OCI-M1 (cell line): ENCODE results near the gene RRP8.

ENCODE experiments used
- DNase-seq: peaks from one replicate; lab custom pipeline; 2025; lab: John Stamatoyannopoulos, UW

The RRP8 gene

DNA sequence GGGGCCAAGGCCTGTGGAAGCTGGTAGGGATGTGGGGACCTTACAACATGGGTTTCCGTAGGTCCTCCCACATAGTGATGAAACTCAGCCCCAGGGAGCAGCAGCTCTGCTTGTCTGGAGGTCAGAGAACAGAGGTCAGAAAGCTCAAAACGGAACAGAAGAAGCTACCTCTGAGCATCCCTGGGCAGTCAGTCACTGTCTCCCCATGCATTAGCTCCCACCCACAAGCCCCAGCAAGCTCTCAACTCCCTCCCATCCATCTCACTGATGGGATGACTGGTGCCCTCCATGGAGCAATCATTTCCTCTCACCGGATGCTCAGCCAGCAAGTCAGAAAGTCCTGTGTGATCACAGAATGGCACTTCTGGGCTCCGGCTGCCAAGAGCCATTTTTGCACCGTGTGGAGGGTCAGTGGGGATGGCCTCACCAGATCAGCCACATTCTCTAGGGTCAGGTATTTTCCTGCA lies 13.9 kb upstream of the RRP8 start:
- DNase-seq = no peak

DNA sequence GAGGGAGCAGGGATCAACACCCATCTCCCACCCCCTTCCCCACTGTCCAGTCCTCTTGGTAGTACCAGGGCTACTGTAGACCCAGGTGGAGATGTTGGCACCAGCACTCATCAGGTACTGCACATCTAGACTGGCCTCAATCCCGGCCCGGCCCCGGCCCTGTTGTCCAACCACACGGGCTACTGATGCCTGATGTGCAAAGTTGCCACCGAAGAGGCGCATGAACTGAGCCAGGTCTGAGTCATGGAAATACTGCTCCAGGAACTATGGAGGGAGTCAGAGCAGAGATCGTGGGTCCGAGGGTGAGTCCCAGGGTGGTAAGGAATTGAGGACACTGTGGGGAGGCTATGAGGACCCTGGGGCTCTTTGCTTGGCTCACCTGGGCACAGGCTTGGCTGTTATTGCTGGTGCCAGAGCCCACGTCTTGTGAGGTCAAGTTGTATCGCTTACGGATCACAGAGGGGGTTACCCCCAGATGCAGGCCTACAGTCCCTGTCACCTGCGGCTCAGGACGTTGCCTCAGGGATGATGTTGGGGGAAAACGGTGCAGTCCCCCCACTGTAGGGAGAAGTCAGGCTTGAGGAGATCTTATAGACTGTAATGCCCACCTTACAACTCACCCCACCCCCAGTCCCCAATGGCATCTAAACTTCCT lies 13.3 kb upstream of the RRP8 start:
- DNase-seq = no peak

DNA sequence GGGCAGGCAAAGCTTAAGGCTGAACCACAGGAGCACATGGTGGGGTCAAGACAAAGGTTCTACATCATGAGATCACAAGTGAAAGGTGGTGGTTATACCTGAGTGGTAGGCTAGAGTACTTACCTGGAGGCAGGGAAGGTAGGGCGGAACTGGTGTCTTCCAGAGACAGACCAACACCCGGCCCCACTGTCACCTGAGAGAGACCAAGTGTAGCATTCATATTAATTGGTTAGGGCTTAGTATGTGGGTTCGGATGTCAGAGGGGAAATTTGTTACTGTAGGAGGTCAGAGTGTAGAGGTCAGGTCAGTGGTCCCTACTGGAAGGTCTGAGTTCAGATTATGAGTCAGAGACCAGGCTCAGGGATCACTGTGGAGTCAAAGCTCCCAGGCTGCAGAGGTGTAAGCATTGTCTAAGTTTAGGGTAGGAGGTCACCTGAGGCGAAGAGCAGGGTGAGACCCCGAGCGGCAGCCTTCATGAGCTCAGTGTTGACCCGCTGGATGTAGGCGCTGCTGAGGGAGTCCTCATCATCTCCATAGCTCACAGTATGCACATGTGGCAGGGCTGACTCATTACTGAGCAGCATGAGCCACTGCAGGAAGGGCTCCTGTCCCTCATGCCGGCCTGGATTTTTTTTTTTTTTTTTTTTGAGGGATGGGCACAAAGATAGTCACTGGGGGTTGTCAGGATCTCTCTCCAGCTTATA lies 12.6 kb upstream of the RRP8 start:
- DNase-seq = no peak

DNA sequence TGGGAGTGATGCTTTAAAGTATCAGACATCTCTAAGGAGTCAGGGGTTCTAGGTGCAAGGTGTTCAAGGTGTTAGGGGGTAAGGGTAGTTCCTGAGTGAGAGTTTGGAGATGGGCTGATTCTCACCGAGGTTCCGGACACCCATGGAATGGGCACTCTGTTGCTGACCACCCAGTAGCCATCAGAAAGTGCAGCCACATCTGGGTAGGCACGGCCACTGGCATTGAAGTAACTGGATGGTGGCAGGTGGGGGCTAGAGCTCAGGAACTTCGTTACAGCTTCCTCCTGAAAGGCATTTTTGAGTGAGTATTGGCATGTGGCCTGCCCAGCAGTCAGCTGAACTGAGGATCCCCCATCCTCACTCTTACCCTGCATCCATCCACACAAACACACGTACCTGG lies 11.6 kb upstream of the RRP8 start:
- no peak for DNase-seq

DNA sequence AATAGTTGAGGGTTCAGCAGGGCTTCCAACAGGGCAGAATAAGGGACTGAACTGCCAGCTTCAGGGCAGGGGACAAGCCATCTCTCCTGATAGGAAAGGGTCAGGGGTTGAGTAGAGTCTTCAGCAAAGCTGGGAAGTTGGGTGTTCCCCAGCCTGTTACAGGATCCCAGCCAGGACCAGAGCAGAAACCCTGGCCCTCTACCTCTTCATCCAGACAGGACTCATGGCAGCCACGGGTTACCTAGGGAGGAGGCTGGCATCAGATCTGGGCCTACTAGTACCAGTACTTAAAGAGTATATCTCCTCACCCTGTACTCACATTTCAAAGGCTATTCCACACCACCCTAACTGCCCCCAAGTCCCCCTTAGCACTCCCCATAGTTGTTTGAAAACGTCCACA lies 11.0 kb upstream of the RRP8 start:
- DNase-seq = no peak

DNA sequence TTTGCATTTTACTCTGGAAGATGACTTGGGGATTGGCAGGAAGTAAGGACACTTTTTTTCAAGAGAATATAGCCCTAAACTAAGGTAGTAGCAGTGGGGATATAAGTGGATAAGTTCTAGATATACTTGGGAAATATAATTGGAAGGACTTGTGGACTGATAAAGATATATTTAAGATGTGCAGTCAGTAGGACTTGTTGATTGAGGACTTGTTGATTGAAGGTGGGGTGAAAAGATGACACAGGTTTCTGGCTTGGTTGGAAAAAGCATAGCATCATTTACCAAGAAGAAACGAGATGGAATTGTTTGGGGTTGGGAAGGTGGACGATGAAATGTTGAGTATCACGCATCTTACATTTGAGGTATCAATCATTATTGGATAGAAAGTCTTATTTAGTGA lies 10.1 kb upstream of the RRP8 start:
- DNase-seq = no peak

DNA sequence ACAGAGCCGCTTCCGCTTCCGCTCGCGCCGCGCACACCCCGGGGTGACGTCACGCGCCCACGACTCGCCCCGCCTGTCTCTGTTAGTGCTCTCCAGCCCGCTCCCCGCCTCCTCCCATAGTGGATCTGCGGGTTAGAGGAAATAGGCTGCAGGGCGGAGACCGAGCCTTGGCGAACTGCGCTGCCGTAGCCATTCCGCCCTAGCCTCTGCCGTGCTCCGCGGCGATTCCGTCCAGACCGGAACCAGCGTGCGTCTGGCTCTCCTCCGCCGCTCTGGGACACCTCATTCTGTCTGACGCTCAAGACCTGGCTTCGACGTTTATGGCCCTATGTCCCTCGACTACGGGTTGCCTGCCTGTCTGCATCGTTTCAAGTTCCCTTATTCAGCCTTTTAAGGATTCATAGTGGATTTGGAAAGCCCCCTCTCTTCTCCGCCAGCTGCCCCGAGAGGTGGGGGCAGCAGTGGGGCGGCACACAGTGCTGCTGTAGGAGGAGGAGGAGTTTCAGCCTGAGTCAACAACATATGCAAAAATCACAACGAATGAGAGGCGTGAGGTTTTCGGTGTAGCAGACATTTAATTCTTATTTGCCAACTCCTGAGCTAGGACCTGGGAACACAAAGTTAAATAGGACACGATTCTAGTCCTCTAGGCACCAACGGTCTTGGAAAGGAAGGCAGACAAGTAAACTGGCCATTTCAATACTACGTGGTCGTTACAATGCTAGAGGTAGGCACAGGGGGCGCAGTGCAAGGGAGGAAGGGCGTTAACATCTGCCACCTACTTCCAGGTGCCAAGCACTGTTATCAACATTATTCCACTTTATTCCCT lies 9.0 kb upstream of the RRP8 start, which contains the start of gene TAF10:
TAF10 (minus strand) TSS at position 4 of the 829 bp plus-strand sequence. CDS start 27 bp downstream, outside the sequence.
- DNase-seq = peak; percentile 97

DNA sequence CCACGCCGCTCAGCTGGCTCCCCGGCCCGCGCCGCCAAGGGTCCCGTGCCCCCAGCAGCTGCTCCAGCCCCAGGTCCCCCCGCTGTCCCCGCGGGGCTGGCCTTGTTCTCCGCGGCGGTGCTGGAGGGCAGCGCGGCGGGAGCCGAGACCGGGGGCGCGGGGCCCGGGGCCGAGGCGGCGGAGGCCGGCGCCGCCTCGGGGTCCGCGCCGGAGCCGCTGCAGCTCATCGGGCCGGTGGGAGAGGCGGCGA lies 8.5 kb upstream of the RRP8 start:
- no peak for DNase-seq

DNA sequence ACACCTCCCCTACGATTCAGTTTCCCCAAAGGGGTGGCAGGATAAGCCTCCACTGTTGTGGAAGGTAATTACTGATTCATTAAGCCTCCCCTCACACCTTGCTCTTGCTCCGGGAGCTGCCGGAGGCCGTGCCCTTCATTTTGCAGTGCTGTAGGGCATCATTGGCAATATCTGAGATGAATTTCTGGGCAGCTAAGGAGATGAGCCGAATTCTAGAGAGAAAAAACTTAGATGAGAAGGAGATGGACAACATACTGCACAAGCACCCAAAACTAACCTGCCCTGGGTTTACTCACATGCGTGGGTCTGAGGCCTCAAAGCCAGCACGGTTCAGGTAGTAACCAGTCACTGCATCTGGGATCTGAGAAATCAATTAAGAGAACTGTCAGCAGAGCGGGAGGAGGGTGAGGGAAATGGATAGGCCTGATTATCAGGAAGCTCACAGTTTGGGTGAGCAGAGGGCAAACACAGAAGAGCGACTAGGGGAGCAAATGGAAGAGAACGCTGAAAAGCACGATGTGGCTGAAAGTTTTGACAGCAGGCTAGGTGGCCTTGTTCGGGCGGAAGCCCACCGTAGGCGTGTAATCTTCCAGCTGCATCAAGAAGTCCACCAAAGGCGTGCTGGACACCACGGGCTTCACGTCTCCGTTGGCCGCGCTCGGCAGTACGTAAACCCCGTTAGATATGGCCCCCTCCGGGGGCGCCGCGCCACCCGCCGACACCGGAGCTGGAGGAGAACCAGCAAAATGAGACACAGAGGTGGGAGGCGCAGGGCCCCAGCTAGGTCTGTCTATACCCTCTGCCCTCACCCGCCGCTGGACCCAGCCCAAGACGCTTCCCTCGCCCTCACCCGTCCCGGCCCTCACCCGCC lies 7.9 kb upstream of the RRP8 start:
- DNase-seq = peak; percentile 43

DNA sequence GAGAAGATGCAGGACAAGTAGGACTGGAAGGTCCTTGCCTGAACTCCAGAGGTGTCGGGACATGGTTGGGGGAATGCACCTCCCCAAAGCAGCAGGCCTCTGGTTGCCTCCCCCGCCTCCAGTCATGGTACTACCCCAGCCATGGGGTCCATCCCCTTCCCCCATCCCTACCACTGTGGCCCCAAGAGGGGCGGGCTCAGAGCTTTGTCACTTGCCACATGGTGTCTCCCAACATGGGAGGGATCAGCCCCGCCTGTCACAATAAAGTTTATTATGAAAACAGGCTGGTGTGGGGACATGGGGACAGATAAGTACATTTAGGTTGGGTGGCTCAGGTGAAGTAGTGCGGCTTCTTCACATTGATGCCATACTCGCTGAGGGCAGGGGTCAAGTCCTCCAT lies 7.2 kb upstream of the RRP8 start:
- DNase-seq = no peak

DNA sequence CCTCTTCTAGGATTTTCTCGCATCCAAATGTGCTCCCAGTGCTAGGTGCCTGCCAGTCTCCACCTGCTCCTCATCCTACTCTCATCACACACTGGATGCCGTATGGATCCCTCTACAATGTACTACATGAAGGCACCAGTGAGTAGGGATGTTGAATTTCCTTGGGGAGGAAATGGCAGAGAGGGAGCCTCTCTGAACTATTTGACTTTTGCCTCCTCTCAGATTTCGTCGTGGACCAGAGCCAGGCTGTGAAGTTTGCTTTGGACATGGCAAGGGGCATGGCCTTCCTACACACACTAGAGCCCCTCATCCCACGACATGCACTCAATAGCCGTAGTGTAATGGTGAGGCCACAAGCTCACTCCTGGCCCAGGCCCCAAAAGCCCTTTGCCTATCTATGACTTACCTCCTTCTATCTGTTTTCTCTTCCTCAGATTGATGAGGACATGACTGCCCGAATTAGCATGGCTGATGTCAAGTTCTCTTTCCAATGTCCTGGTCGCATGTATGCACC lies 6.1 kb upstream of the RRP8 start:
- no peak for DNase-seq

DNA sequence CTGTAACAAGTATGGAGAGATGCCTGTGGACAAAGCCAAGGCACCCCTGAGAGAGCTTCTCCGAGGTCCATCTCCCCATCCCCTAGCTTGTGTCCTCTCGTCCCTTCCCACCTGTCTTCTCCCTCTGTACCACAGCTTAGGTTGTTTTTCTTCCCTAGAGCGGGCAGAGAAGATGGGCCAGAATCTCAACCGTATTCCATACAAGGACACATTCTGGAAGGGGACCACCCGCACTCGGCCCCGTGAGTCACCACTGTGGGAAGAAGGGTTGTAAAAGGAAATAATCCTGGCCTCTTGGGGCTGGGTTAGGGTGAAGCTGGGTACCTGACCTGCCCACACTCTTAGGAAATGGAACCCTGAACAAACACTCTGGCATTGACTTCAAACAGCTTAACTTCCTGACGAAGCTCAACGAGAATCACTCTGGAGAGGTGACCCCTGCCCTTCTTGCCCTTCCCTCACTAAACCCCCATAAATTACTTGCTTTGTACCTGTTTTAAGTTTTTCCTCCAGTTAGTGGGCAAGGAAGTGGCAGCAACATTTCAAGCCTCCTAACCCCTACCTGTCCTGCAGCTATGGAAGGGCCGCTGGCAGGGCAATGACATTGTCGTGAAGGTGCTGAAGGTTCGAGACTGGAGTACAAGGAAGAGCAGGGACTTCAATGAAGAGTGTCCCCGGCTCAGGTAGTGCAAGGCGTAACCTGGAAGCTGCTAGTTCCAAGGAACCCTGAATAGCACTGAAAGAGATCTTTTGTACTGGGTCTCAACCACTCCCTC lies 5.5 kb upstream of the RRP8 start:
- no peak for DNase-seq

DNA sequence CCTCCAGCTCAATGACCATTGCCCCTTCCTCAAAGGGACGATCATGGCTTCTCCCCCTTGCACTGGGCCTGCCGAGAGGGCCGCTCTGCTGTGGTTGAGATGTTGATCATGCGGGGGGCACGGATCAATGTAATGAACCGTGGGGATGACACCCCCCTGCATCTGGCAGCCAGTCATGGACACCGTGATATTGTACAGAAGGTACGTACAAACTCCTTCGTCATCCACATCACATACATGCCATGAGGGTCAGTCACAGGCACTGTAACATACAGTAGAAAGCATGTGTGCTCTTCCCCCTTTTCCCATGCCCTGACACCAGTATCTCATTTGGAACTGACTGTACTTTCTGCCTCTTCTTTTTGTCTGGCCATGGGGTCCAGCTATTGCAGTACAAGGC lies 4.6 kb upstream of the RRP8 start:
- DNase-seq = no peak

DNA sequence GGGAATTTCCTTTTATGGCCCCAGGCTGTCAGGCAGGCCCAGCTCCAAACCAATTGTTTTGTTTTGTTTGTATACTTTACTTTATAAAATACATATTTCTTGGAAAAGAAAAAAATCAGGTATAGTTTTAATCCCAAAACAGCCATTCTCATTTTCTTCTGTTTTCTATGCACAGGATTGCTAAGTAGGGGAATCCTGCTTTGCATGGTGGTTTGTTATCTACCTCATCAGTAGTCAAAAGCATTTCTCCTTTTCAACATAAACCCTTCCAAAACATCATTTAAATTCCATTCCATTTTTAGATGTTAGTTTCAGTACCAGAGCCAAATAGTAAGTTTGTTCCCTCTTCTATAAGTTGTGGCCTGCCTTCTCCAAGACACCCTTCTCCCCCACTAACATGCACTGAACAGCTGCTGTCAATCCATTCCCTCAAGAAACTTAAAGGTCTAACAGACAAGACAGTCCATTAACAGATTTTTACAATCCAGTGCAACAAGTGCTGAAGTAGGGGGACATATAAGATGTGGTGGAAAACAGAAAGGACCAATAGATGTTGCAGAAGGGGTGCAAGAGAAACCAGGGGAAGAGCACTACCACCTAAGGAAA lies 3.9 kb upstream of the RRP8 start:
- peak; percentile 84 for DNase-seq

DNA sequence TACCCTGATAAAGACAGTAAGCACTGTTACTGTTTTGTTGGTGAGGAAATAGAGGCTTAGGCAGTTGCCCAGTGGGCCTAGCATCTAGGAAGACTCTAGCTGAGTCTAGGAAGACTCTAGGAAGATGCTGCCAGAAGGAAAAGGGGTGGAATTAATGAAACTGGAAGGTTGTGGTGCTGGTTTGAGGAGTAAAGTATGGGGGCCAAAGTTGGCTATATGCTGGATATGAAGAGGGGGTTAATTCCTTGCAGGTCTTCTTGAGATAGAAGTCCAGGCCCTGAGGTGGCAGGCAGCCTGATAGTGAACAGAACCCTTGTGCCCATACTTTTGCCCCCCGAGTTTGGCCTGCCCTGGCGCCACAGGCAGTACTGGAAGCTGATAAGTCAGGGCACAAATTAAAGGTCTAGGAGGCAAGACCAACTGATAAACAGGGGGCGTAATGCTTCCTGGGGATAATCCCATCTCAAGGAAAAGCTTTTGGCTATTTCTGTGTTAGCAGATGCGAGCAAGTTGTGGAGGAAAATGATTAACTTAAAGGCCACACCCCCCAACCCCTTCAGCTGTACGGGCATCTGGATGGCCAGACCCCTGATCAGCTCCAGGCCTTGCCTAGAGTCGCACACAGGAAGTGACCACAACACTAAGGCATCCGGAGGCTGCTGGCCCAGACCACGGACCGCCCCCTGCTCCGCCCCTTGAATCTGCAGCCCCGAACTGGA lies 3.2 kb upstream of the RRP8 start:
- DNase-seq = peak; percentile 93

DNA sequence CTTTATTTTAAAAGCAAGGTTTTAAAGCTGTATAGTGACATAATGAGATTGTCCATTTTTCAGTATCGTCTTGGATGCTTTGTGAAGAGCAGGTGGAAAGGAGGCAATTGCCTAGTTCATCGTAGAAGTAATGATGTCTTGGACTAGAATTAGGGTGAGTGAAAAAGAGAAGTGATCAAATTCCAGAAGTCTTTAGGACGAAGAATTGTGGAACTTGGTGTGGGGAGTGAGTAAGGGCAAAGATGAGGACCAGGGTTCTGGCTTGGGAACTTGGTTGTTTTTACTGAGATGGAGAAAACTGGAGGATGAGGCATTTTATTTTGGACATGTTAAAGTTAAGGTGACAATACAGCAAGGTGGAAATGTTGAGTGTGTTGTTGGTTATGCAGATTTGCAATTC lies 1.4 kb upstream of the RRP8 start:
- no peak for DNase-seq

DNA sequence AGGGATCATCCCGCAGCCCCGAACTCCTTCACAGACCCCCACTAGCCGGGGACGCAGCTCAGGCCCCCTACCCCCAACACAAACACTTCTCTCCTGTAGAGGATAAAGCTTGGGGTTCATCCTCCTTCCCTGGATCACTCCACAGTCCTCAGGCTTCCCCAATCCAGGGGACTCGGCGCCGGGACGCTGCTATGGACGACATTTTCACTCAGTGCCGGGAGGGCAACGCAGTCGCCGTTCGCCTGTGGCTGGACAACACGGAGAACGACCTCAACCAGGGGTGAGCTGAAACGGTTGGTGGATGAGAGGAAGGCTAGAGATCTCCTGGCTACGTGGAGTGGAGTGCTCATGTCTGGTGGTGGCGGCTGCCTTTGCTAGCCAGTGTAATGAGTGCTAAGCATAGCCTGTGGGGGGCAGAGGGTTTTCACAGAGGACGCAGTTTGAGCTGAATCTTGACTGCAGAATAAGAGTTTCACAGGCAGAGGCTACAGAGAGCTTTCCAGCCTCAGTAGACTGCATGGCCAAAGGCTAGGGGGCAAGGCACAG lies 738 bp upstream of the RRP8 start:
- DNase-seq = peak; percentile 78

DNA sequence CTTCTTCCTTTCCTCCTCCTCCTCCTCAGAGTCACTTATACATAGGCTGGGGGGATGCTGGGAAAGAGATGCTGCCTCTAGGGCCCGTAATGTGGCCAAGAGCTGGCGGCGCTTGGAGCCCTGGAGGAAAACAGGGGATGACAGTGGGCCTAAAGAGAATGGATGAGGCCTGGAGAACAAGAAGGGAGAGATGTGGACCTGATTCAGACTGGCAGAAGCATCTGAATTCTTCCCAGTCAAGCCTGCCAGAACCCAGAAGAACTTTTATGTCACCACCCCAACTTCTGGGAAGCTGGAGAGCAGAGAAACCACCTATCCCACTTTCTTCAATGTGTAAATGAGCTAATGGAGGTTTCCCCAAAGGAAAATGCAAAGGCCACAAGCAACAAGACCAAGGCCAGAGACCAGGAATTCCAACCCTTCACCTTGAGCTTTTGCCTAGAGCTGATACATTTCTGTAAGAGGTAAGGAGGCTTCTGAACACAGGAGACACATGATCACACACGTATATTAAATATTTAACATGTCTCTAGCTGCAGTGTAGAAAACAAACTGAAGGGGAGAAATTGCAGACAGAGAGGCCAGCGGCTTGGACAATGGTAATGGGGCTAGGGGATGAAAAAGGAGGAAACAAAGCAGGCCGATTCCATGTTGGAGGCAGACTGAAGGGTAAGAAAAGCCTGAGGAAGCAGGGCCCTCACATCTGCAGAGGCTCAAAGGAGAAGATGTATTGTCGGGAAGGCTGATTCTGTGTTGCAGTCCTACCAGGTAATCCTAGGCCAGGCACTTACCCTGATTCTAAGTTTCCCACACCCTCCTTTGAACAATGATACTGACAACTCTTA lies 1.1 kb downstream of the RRP8 start:
- no peak for DNase-seq

DNA sequence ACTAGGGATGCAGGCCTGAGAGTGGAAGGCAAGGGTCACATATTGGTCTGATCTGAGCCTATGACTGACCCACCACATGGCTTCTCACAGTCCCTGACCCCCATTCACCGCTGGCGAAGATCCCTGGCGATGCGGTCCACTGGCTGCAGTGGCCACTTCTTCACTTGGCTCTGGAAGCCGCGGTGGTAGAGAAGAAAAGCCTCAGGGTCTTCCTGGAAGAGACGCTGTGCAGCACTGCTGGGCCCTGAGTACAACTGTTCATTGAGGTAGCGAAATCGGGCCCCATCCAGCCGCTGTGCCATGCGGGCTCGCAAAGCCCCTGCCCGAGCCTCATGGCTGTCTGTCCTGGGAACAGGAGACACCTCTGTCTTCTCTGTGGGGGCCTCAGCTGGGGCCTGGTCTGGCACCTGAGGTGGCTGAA lies 2.4 kb downstream of the RRP8 start:
- no peak for DNase-seq
